SJSA1 (cell line): ENCODE data around the gene DAZAP1. TPM values are rescaled to one million over a fixed set of nuclear protein-coding genes. Genes with fewer than 3 reads are reported as not detected.

ENCODE experiments used
- DNase-seq, 2 experiments: peaks; one replicate each; pipeline ENCODE4 v3.0.0-alpha.2; 2015 to 2020; ENCODE audit warnings: low spot score in 2 of 2, low read depth in 1 of 2
- H3K27ac ChIP-seq: fragments of 250-450 bp; sonication (Bioruptor Pico); 2 replicates; pipeline ENCODE4 v1.5.1; 2020; ENCODE audit warnings: mild to moderate bottlenecking, moderate library complexity
- H3K27me3 ChIP-seq: fragments of 250-450 bp; sonication (Bioruptor Pico); replicated peaks from 2 replicates; pipeline ENCODE4 v1.5.1; 2020; ENCODE audit warnings: mild to moderate bottlenecking, moderate library complexity
- H3K36me3 ChIP-seq: fragments of 250-450 bp; sonication (Bioruptor Pico); 2 replicates; pipeline ENCODE4 v1.5.1; 2020; ENCODE audit warnings: mild to moderate bottlenecking
- H3K4me1 ChIP-seq: fragments of 250-450 bp; sonication (Bioruptor Pico); replicated peaks from 2 replicates; pipeline ENCODE4 v1.6.1; 2021; ENCODE audit warnings: mild to moderate bottlenecking
- H3K4me3 ChIP-seq: fragments of 250-450 bp; sonication (Bioruptor Pico); 2 replicates; pipeline ENCODE4 v1.5.1; 2020; ENCODE audit warnings: mild to moderate bottlenecking
- H3K9me3 ChIP-seq: fragments of 250-450 bp; sonication (Bioruptor Pico); replicated peaks from 2 replicates; pipeline ENCODE4 v1.5.1; 2020; ENCODE audit warnings: mild to moderate bottlenecking
- total RNA-seq: library from RNA; depleted of rRNA; stranded (reverse); fragments of >200 nt; shearing (Covaris generic); gene quantifications from 2 replicates; pipeline ENCODE4 v1.2.3, GENCODE V29; 2014

DAZAP1 gene
- total RNA-seq, 1 experiment from 2014 or later: 131 TPM

- H3K9me3 ChIP-seq: no peaks in the 10 kb centered on the region
- H3K27ac ChIP-seq: no peak overlapping the region
- H3K4me1 ChIP-seq: no peaks in the 10 kb centered on the region
- H3K4me3 ChIP-seq: no peak overlapping the region
- H3K36me3 ChIP-seq: peaks cover 89% of the 10 kb centered on the region
- no peak for DNase-seq
- no peaks in the 10 kb centered on the region for H3K27me3 ChIP-seq
Measured at GRCh38 chr19:1369214-1369805, 38.1 kb upstream of the DAZAP1 start.

- no peaks in the 10 kb centered on the region for H3K27me3 ChIP-seq
- H3K36me3 ChIP-seq: peaks cover 78% of the 10 kb centered on the region
- no peak overlapping the region for H3K27ac ChIP-seq
- no peaks in the 10 kb centered on the region for H3K4me1 ChIP-seq
- H3K4me3 ChIP-seq: no peak overlapping the region
- no peaks in the 10 kb centered on the region for H3K9me3 ChIP-seq
- no peak for DNase-seq
Measured at GRCh38 chr19:1370579-1371361, 36.6 kb upstream of the DAZAP1 start.

DNA sequence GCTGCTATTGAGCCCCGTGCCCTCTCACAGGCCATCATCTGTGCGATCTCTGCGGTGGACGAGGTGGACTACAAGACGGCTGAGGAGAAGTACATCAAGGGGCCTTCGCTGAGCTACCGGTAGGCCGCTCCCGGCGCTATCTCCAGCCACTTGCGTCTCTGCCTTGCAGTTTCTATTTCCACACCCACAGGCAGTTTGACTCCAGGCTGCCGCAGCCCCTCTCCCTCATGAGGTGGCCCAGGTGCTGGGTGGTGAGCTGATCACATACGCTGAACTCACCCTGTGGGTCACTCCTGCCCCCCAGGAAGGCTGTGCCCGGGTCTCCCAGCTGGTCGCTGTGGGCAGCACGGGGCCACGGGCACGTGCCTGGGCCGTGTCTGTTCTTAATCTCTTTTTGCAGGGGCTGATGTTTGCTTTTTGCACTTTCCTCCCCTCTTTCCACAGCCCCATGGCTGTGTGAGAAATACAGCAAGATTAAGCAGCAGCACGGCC lies 34.3 kb upstream of the DAZAP1 start:
- peaks cover 75% of the 10 kb centered on the region for H3K36me3 ChIP-seq
- H3K4me3 ChIP-seq: no peak overlapping the region
- H3K27ac ChIP-seq: no peak overlapping the region
- H3K4me1 ChIP-seq: no peaks in the 10 kb centered on the region
- no peak for DNase-seq
- no peaks in the 10 kb centered on the region for H3K27me3 ChIP-seq
- no peaks in the 10 kb centered on the region for H3K9me3 ChIP-seq

DNA sequence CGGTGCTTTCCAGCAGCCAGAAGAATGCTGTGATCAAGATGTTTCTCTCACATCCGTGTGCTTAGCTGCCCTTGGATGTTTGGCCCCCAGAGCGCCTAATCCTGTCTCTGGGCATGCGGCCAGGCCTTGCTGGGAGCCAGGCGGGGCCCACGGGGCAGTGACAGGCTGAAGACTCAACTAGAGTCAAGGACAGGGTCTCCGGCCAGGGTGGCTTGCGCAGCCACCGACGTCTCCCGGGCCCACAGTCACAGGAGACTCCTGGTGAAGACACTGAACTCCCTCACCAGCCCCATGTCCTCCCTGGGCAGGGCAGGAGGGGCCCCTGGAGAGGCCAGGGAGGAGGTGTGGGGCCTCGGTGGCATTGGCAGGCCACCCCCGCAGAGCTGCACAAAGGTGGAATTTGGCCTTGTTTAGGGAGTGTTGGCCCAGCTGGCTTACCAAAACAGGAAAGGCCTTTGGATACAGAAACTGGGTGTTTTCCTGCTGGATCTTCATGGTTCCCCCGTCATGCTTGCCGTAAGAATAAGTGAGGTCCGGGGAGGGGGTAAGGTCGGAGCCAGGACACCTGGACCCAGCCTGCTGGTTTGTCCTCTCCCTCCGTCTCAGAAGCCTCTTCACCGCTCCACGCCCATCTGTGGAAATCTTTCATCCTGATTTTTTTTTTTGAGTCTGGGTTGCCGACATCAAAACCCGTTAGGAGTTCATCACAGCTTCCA lies 33.7 kb upstream of the DAZAP1 start:
- no peaks in the 10 kb centered on the region for H3K27me3 ChIP-seq
- H3K27ac ChIP-seq: no peak overlapping the region
- peaks cover 75% of the 10 kb centered on the region for H3K36me3 ChIP-seq
- H3K4me1 ChIP-seq: no peaks in the 10 kb centered on the region
- H3K9me3 ChIP-seq: no peaks in the 10 kb centered on the region
- no peak for DNase-seq
- H3K4me3 ChIP-seq: no peak overlapping the region

DNA sequence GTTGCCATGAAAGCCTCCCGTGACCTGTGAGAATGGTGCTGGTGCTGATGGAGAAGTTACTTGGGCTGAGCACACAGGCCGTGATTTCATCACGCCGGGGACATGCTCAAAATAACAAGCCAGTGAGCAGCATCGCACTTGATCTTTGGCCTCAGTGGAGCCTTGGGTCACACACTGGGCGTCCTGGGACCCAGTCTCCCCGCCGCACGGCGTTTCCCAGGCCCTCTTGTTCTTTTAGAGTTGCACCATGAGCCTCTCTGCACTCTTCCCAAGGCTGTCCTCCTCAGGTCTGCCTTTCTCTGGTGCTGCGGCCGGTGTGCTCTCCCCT lies 33.2 kb upstream of the DAZAP1 start:
- peaks cover 72% of the 10 kb centered on the region for H3K36me3 ChIP-seq
- no peaks in the 10 kb centered on the region for H3K27me3 ChIP-seq
- H3K4me3 ChIP-seq: no peak overlapping the region
- H3K4me1 ChIP-seq: no peaks in the 10 kb centered on the region
- no peak for DNase-seq
- H3K27ac ChIP-seq: no peak overlapping the region
- H3K9me3 ChIP-seq: no peaks in the 10 kb centered on the region

DNA sequence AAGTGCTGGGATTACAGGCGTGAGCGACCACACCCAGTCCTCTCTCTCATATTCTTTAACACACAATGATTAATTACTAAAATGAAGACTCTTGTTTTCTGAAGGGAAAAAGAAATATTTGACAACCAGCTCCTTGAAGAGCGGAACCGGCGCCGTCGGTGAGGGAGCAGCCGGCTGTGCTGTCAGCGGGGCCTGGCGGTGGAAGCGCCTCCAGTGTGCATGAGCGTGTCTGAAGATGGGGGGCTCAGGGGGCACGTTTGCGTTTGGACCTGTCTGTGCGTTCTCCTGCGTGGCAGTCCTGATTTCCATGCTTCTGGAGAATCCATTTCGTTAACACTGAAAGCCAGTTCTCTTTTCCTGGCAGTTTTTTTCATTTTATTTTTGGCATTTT lies 31.0 kb upstream of the DAZAP1 start:
- Histone ChIP-seq H3K4me1 (no peaks in the 10 kb centered on the region), H3K36me3 (peaks cover 50% of the 10 kb centered on the region), H3K9me3 (no peaks in the 10 kb centered on the region), H3K4me3 (no peak overlapping the region), H3K27ac (no peak overlapping the region), H3K27me3 (no peaks in the 10 kb centered on the region)
- DNase-seq: no peak

GRCh38 chr19:1377176-1377964 lies 30.0 kb upstream of the DAZAP1 start:
- Histone ChIP-seq H3K9me3 (no peaks in the 10 kb centered on the region), H3K27me3 (no peaks in the 10 kb centered on the region), H3K4me1 (no peaks in the 10 kb centered on the region), H3K27ac (no peak overlapping the region), H3K4me3 (no peak overlapping the region), H3K36me3 (peaks cover 42% of the 10 kb centered on the region)
- no peak for DNase-seq

- Histone ChIP-seq H3K36me3 (peaks cover 34% of the 10 kb centered on the region), H3K9me3 (no peaks in the 10 kb centered on the region), H3K27ac (no peak overlapping the region), H3K4me3 (no peak overlapping the region), H3K4me1 (no peaks in the 10 kb centered on the region), H3K27me3 (no peaks in the 10 kb centered on the region)
- no peak for DNase-seq
Measured at GRCh38 chr19:1377965-1378785, 29.2 kb upstream of the DAZAP1 start.

DNA sequence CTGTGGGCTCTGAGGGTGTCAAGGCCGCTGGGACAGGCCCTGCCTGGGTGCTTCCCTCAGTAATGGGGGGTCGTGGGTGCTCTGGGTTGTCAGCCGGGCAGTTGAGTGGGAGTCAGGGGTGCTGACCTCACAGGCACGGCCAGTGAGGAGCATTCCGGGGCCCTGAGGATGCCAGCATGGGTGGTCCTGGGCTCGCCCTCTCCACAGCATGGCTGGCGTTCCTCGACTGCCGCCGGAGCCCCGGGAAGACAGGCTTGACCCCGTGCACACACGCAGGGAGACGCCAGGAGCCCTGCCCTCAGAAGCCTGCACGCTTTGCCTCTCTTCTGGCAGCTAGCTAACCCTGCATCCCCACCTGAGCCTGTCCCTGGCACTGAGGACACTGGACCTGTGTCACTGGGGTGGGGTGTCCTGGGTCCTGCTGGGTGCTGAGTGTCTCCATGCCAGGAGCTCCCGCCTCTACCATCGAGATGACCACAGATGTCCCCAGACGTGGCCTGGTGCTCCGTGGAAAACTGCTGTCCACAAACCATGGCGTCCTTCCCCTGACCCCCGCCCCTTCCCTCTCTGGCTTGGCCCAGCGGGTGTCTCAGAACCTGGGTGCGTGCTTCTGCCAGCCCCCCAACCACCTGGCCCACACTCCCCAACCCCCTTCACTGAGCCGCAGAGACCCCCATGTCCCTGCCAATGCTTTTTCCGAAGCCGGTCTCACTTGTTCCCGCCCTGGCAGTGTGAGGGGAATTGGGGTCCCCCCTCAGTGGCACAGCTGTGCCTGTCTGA lies 28.1 kb upstream of the DAZAP1 start:
- Histone ChIP-seq H3K36me3 (peaks cover 28% of the 10 kb centered on the region), H3K27ac (no peak overlapping the region), H3K27me3 (no peaks in the 10 kb centered on the region), H3K9me3 (no peaks in the 10 kb centered on the region), H3K4me3 (no peak overlapping the region), H3K4me1 (no peaks in the 10 kb centered on the region)
- DNase-seq: no peak

GRCh38 chr19:1379961-1380489 lies 27.4 kb upstream of the DAZAP1 start:
- H3K27ac ChIP-seq: no peak overlapping the region
- H3K9me3 ChIP-seq: no peaks in the 10 kb centered on the region
- peaks cover 25% of the 10 kb centered on the region for H3K36me3 ChIP-seq
- H3K4me3 ChIP-seq: no peak overlapping the region
- peak in 1 of 2 experiments; percentile 47 for DNase-seq
- H3K27me3 ChIP-seq: no peaks in the 10 kb centered on the region
- no peaks in the 10 kb centered on the region; the same call in 1 of the 2 replicates for H3K4me1 ChIP-seq

DNA sequence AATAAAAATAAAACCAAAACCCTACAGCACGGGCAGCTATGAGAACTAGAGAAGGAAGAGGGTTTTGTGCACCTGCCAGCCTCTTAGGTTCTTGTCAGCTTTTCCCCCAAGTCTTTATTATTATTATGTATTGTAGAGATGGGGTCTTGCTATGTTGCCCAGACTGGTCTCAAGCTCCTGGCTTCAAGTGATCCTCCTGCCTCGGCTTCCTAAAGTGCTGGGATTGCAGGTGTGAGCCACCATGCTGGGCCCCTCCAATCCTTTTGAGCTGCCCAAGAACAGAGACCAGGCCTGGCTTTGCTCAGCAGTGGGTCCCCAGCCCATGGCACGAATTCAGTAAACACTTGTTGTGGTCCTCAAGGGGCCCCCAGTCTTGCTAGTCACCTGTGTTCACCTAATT lies 25.1 kb upstream of the DAZAP1 start:
- H3K27me3 ChIP-seq: no peaks in the 10 kb centered on the region
- H3K36me3 ChIP-seq: peaks cover 17% of the 10 kb centered on the region
- H3K27ac ChIP-seq: no peak overlapping the region
- H3K4me3 ChIP-seq: no peak overlapping the region
- no peak for DNase-seq
- H3K4me1 ChIP-seq: no peaks in the 10 kb centered on the region; the same call in 1 of the 2 replicates
- H3K9me3 ChIP-seq: no peaks in the 10 kb centered on the region

DNA sequence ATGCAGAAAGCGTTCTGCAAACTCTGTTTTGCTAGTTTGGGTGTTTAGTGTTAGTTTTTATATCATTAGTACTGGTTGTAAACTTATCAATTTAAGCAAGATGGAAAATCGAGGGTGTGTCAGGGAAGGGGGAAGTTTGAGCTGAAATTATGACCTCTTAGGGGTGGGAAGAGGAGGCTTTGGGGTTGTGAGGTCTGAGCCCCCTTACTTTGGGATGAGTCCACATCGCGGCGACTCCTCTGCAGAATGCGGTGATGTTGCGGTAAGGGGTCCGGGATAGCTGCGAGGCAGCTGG lies 24.4 kb upstream of the DAZAP1 start:
- Histone ChIP-seq H3K27ac (no peak overlapping the region), H3K9me3 (no peaks in the 10 kb centered on the region), H3K27me3 (no peaks in the 10 kb centered on the region), H3K4me3 (no peak overlapping the region), H3K4me1 (no peaks in the 10 kb centered on the region; the same call in 1 of the 2 replicates), H3K36me3 (peaks cover 10% of the 10 kb centered on the region)
- DNase-seq: peak in 1 of 2 experiments; percentile 94
